AG09319 (cell line): ENCODE data around the gene TDRD9.

Experiments used
- DNase-seq: peaks from one replicate; pipeline ENCODE4 v3.0.0-alpha.2; 2010; ENCODE audit warnings: low read depth; ENCODE audit errors: extremely low read depth
- TF ChIP-seq, protein P1 (sequence below): IDR thresholded peaks from 2 replicates; pipeline ENCODE4 v1.5.1; 2011; ENCODE audit warnings: low read depth, mild to moderate bottlenecking, inconsistent platforms, low read length, moderate library complexity

TDRD9 gene

DNA sequence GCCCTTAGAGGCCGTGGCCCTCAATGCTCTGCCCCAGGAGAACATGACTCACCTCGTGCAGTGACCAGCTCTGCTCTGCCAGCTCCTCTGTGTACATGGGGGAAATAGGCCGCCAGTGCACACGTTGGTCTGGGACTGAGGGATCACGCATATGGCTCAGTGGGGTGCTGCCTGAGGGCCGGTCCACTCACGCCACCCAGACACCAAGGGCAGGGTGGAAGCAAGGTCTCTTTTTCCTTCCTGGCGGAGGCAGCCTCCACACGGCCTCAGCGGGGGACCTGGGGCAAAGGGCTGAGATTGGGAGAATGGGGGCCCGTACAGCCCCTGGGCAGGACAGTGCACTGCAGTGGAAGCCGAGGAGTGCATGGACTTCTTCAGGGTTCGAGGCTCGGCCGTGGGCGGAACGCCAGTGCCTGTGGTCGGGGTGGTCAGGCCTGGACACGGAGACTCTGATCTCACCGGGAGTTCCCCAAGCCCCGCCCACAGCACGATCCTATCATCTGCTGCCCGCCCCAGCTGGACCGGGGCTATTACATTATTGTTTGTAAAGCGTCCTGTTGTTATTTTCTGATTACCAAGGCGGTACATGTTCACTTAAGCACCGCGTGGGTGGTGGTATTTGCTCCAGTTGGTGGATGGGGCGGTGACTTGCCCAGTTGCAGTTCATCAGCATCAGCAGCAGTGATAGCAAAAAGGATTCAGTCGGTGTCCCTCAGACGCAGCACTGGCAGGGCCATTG, 38.8 kb upstream of the TDRD9 start:
- TF ChIP-seq, protein P1, sequence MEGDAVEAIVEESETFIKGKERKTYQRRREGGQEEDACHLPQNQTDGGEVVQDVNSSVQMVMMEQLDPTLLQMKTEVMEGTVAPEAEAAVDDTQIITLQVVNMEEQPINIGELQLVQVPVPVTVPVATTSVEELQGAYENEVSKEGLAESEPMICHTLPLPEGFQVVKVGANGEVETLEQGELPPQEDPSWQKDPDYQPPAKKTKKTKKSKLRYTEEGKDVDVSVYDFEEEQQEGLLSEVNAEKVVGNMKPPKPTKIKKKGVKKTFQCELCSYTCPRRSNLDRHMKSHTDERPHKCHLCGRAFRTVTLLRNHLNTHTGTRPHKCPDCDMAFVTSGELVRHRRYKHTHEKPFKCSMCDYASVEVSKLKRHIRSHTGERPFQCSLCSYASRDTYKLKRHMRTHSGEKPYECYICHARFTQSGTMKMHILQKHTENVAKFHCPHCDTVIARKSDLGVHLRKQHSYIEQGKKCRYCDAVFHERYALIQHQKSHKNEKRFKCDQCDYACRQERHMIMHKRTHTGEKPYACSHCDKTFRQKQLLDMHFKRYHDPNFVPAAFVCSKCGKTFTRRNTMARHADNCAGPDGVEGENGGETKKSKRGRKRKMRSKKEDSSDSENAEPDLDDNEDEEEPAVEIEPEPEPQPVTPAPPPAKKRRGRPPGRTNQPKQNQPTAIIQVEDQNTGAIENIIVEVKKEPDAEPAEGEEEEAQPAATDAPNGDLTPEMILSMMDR: no peak

DNA sequence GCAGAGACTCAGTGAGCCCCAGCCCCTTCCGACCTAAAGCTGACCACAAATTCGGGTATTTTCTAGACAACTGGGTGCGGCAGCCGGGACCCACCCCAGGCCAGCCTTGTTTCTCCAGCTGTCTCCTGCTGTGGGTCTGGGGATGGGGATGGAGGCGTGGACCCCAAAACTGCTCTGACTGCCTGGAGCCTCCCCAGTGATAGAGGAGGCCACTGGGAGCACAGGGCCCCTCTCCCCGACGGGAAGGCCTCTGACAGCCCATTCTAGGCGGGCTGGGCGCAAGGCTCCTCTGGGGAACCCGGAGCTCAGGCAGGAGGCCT, 38.2 kb upstream of the TDRD9 start:
- TF ChIP-seq, protein P1: no peak
- DNase-seq: no peak

More for the DNA sequence above, 38.8 kb upstream of the TDRD9 start:
- no peak for DNase-seq

DNA sequence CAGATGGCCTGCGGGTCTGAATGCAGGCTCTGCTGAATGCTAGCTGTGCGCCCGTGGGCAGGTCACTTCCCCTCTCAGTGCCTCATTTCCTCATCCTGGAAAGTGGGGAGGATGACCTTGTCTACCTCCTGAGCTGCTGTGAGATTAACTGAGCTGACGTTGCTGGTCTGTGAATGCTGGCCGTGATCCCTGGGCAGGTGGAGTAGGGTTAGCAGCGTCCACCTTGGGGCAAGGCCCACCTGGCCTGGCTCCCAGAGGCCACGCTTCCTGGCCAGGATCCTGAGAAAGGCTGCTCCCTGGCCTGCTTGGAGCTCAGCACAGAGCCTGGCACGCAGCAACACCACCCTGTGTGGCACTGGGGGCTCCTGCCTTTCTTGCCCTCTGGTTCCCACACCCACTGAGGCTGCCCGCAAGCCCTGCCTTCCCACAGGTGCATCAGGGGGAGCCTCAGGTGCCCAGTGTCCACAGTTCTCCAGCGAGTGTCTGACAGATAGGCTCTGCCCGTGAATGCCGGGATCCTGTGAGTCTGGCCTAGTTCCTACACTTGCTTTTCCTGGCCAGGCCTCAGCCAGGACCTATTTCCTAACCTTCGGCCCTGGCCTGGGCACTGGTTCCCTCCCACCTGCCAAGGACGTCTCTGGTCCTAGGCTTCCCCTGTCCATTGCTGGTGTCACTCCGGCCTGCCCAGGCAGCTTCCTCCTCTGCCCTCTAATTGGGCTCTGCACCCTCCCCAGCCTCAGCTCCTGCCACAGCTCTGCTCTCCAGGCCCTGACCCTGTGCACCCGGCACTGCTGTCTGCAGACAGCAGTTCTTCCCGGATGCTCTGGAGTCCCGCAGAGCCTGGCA, 37.2 kb upstream of the TDRD9 start:
- DNase-seq: no peak
- TF ChIP-seq, protein P1: no peak

DNA sequence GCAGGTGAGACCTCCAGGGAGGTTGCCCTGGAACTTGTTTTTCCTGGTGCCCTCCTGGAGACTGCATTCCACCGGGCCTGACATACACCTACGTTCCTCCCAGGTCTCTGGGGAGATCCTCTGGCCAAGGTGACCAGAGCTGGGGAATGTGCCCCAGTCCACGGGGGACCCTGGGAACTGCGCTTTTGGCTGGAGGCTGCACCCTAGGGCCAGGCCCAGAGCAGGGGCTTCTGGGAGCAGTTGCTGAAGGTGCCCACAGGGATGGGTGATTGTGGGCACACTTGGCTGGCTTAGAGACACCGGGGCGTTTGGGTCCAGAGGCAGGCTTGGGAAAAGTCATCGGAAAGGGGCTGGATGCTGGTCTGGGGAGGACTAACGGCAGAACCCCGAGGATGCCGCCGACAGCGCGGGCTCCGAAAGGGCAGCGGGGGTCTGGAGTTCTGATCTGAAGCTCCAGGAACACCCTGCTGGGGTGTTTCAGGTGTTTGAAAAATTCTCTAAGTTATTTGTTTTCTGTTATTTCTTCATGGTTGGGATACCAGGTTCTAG, 36.5 kb upstream of the TDRD9 start:
- no peak for DNase-seq

DNA sequence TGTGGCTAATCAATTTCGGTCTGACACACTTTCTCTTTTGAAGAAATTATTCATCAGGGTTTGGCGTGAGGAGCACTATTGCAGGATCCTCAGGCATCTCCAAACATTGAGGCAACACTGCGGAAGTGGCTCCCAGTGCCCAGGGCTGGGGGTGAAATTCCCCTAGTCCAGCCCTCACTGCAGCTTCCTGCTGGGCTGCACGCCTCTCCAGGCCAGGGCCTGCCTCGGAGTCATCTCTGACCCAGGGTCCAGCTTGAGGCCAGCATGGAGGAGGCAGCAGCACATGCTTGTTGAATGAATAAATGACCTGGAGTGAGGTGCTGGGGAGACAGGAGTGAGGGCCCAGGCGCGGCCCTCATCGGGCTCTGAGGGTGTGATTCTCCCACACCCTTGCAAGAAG, 36.0 kb upstream of the TDRD9 start:
- TF ChIP-seq, protein P1: no peak
- DNase-seq: no peak

More for the DNA sequence above, 36.5 kb upstream of the TDRD9 start:
- TF ChIP-seq, protein P1: no peak

DNA sequence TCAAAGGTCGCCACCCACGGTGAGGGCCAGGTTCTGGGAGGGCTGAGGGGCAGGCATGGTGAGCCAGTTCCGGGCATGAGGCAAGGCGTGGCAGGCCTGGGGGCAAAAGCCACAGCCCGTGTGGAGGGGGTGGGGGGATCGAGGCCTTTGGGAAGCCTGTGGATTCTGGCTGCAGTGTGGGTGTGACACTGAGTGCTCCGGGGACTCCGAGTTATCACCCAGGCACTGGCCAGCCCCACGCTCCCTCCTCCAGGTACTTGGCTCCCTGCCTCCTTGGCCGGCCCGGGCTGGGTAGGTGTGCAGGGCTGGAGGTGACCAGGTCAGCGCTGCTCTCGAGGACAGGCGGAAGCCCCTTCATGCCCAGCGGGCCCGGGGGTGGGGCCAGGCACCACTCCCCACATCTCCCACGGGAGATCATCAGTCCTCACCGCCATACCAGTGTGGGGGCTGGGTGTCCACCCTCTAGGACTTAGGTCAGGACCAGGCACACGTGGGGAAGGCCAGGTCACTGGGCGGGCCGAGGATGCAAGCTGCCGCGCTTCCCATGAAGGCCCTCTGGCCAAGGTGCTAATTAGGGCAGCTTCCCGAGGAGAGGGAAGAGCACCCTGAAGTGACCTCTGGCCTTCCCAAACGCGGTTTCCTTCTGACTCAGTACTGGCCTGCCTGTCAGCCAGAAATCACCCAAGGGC, 34.1 kb upstream of the TDRD9 start:
- no peak for DNase-seq
- TF ChIP-seq, protein P1: no peak

DNA sequence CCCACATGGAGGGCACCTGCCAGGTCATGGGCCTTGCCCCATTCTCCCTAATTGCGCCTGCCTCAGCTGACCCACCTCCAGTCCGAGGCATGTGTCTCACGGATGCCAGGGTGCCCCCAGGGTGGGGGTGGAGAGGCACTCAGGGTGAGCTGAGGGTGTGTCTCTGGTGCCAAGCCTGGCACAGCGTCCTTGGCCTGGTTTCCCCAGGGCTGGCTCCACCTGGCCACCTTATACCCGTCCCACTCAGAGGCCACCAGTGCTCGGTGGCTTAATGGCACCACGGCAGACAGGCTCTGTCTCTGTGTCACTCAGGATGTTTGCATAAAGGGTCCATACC, 33.6 kb upstream of the TDRD9 start:
- TF ChIP-seq, protein P1: no peak
- no peak for DNase-seq
